ENCODE results near the gene PLAAT4. TPM values are rescaled to one million over a fixed set of nuclear protein-coding genes. Genes with fewer than 3 reads are reported as not detected.

Gene PLAAT4
- total RNA-seq, 1 experiment from 2014 or later = 0.52 TPM

DNA sequence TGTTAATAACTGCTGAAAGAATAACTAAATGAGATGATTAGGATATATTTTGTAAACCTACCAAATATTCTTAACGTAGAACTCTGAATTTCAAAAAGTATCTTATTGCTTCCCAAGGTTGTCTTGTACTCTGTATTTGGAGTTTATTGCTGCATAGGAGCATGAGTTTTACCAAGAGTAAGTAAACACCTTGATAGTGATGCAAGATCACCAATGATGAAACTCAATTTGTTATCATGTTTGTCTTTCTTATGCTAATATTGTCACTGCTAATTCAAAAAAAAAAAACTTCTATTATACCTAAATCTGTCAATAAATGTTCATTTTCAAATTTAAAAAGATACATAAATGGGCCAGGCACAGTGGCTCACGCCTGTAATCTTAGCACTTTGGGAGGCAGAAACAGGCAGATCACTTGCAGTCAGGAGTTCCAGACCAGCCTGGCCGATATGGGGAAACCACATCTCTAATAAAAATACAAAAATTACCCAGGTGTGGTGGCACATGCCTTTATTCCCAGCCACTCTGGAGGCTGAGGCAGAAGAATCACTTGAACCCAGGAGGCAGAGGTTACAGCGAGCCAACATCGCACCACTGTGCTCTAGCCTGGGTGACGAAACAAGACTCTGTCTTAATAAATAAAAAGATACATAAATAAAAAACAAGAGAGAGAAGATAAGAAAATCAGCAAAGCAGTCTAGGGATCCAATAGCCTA, 50.0 kb downstream of the PLAAT4 start:
- TF ChIP-seq, protein P1, sequence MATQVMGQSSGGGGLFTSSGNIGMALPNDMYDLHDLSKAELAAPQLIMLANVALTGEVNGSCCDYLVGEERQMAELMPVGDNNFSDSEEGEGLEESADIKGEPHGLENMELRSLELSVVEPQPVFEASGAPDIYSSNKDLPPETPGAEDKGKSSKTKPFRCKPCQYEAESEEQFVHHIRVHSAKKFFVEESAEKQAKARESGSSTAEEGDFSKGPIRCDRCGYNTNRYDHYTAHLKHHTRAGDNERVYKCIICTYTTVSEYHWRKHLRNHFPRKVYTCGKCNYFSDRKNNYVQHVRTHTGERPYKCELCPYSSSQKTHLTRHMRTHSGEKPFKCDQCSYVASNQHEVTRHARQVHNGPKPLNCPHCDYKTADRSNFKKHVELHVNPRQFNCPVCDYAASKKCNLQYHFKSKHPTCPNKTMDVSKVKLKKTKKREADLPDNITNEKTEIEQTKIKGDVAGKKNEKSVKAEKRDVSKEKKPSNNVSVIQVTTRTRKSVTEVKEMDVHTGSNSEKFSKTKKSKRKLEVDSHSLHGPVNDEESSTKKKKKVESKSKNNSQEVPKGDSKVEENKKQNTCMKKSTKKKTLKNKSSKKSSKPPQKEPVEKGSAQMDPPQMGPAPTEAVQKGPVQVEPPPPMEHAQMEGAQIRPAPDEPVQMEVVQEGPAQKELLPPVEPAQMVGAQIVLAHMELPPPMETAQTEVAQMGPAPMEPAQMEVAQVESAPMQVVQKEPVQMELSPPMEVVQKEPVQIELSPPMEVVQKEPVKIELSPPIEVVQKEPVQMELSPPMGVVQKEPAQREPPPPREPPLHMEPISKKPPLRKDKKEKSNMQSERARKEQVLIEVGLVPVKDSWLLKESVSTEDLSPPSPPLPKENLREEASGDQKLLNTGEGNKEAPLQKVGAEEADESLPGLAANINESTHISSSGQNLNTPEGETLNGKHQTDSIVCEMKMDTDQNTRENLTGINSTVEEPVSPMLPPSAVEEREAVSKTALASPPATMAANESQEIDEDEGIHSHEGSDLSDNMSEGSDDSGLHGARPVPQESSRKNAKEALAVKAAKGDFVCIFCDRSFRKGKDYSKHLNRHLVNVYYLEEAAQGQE (IDR thresholded peaks at IDR 0.05; ENCODE audit: low read depth) = no peak
- TF ChIP-seq ZFX (IDR thresholded peaks at IDR 0.05) (no peak), JUND (IDR thresholded peaks at IDR 0.05) (no peak)
- ChIA-PET CTCF (no interaction called here), RAD21 (ENCODE audit: low non-redundant PET in 1 of 2, low total read pairs in 2 of 2, uncharacterized antibody in 2 of 2, unreplicated experiment in 2 of 2) (no interaction called here)

DNA sequence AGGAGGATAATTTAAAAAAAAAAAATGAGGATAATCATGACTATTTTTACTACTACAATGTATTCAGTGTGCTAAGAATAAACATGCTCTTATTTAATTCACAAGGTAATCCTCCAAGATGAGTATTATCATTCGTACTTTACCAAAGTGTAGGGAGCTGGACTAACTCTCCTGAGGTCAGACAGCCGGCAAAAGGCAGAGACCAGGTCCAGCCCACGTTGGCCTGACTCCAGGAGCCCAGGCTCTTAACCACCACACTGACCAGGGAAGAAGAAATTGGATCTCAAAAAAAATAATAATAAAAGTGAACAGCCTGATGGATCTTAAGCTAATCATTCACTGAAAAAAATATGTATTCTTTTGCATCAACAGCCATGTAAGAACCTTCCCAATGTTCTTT, 52.4 kb downstream of the PLAAT4 start:
- Histone ChIP-seq H3K9me2 (ENCODE audit: insufficient read depth) (no peaks in the 10 kb centered on the region), H3K27me3 (ENCODE audit: insufficient read depth, low read length) (no peaks in the 10 kb centered on the region), H3K36me3 (ENCODE audit: control insufficient read depth in 1 of 2, insufficient read depth in 2 of 2, low read length in 2 of 2) (0 out of 4 replicates have a peak, but pooled peaks cover 0 to 4% of the 10 kb centered on the region in 2 experiments), H4K20me1 (ENCODE audit: insufficient read depth) (no peaks in the 10 kb centered on the region), H3K4me2 (ENCODE audit: low read length) (no peak overlapping the region), H3K79me2 (ENCODE audit: insufficient read depth, low read length) (no peaks in the 10 kb centered on the region), H2AFZ (ENCODE audit: low read depth, low read length, poor library complexity, severe bottlenecking) (no peak overlapping the region), H3K4me3 (replicated peaks in 1 of 2; ENCODE audit: low read depth in 1 of 2, low read length in 2 of 2) (no peak overlapping the region), H3K27ac (ENCODE audit: low read depth, low read length) (no peak overlapping the region), H3K9me3 (ENCODE audit: control insufficient read depth in 1 of 2, insufficient read depth in 1 of 2, low read depth in 1 of 2, low read length in 2 of 2) (no peaks in the 10 kb centered on the region), H3K4me1 (ENCODE audit: control insufficient read depth in 1 of 2, insufficient read depth in 2 of 2, low read length in 2 of 2) (no peaks in the 10 kb centered on the region), H3K9ac (ENCODE audit: low read length) (no peak overlapping the region)
- intact Hi-C loops (cut with micrococcal nuclease) = no loop called here
- no peak for ATAC-seq
- ChIA-PET POLR2A (no interaction called here), CTCF (interaction anchor here (1.4 kb wide), 1 partner anchor 17 kb away, joined by 4 read pairs; no protein-coding TSS in a partner anchor), RAD21 (ENCODE audit: low non-redundant PET in 1 of 2, low total read pairs in 2 of 2, uncharacterized antibody in 2 of 2, unreplicated experiment in 2 of 2) (no interaction called here)
- BruUV-seq (replicated peaks) = no TSS peak
- DNase-seq (ENCODE audit: low read depth, low spot score) = no peak
- TF ChIP-seq EGR1 (IDR thresholded peaks at IDR 0.05; ENCODE audit: low read depth) = no peak
- no peak for TF ChIP-seq FOSL1 (IDR thresholded peaks at IDR 0.05; ENCODE audit: low read depth)
- TF ChIP-seq, protein P2, sequence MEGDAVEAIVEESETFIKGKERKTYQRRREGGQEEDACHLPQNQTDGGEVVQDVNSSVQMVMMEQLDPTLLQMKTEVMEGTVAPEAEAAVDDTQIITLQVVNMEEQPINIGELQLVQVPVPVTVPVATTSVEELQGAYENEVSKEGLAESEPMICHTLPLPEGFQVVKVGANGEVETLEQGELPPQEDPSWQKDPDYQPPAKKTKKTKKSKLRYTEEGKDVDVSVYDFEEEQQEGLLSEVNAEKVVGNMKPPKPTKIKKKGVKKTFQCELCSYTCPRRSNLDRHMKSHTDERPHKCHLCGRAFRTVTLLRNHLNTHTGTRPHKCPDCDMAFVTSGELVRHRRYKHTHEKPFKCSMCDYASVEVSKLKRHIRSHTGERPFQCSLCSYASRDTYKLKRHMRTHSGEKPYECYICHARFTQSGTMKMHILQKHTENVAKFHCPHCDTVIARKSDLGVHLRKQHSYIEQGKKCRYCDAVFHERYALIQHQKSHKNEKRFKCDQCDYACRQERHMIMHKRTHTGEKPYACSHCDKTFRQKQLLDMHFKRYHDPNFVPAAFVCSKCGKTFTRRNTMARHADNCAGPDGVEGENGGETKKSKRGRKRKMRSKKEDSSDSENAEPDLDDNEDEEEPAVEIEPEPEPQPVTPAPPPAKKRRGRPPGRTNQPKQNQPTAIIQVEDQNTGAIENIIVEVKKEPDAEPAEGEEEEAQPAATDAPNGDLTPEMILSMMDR (IDR thresholded peaks at IDR 0.05 in 2 of 3, conservative IDR thresholded peaks at IDR 0.05 in 1 of 3; ENCODE audit: borderline replicate concordance in 1 of 3, insufficient read depth in 1 of 3, low read depth in 2 of 3, low read length in 2 of 3) = no peak
- TF ChIP-seq, protein P3, sequence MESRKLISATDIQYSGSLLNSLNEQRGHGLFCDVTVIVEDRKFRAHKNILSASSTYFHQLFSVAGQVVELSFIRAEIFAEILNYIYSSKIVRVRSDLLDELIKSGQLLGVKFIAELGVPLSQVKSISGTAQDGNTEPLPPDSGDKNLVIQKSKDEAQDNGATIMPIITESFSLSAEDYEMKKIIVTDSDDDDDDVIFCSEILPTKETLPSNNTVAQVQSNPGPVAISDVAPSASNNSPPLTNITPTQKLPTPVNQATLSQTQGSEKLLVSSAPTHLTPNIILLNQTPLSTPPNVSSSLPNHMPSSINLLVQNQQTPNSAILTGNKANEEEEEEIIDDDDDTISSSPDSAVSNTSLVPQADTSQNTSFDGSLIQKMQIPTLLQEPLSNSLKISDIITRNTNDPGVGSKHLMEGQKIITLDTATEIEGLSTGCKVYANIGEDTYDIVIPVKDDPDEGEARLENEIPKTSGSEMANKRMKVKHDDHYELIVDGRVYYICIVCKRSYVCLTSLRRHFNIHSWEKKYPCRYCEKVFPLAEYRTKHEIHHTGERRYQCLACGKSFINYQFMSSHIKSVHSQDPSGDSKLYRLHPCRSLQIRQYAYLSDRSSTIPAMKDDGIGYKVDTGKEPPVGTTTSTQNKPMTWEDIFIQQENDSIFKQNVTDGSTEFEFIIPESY (IDR thresholded peaks at IDR 0.05; ENCODE audit: extremely low read depth, insufficient replicate concordance, low read length) = no peak
- TF ChIP-seq, protein P4, sequence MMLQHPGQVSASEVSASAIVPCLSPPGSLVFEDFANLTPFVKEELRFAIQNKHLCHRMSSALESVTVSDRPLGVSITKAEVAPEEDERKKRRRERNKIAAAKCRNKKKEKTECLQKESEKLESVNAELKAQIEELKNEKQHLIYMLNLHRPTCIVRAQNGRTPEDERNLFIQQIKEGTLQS (IDR thresholded peaks at IDR 0.05) = no peak
- TF ChIP-seq ZFX (IDR thresholded peaks at IDR 0.05) = no peak
- no peak for TF ChIP-seq RAD21 (IDR thresholded peaks at IDR 0.05; ENCODE audit: low read depth)

More for the DNA sequence above, 50.0 kb downstream of the PLAAT4 start:
- DNase-seq (ENCODE audit: low read depth, low spot score) (no peak), ATAC-seq (no peak)
- Histone ChIP-seq H3K4me2 (ENCODE audit: low read length) (no peak overlapping the region), H3K79me2 (ENCODE audit: insufficient read depth, low read length) (no peaks in the 10 kb centered on the region), H3K27ac (ENCODE audit: low read depth, low read length) (no peak overlapping the region), H3K4me1 (ENCODE audit: control insufficient read depth in 1 of 2, insufficient read depth in 2 of 2, low read length in 2 of 2) (peaks cover 0 to 6% of the 10 kb centered on the region in 2 experiments; a peak in 1 of 4 replicates), H3K36me3 (ENCODE audit: control insufficient read depth in 1 of 2, insufficient read depth in 2 of 2, low read length in 2 of 2) (0 out of 4 replicates have a peak, but pooled peaks cover 0 to 7% of the 10 kb centered on the region in 2 experiments), H3K9me2 (ENCODE audit: insufficient read depth) (no peaks in the 10 kb centered on the region), H3K9me3 (ENCODE audit: control insufficient read depth in 1 of 2, insufficient read depth in 1 of 2, low read depth in 1 of 2, low read length in 2 of 2) (peaks cover 0 to 4% of the 10 kb centered on the region in 2 experiments; a peak in 1 of 4 replicates), H3K27me3 (ENCODE audit: insufficient read depth, low read length) (no peaks in the 10 kb centered on the region), H4K20me1 (ENCODE audit: insufficient read depth) (no peaks in the 10 kb centered on the region), H2AFZ (ENCODE audit: low read depth, low read length, poor library complexity, severe bottlenecking) (no peak overlapping the region), H3K4me3 (replicated peaks in 1 of 2; ENCODE audit: low read depth in 1 of 2, low read length in 2 of 2) (no peak overlapping the region), H3K9ac (ENCODE audit: low read length) (no peak overlapping the region)
- POLR2A ChIA-PET = no interaction called here
- no TSS peak for BruUV-seq (replicated peaks)
- intact Hi-C loops (cut with micrococcal nuclease) = no loop called here
